H9 (cell line): Measurements from ENCODE around the gene SIDT2. TPM values are rescaled to one million over a fixed set of nuclear protein-coding genes. Genes with fewer than 3 reads are reported as not detected.

Source experiments
- DNase-seq: peaks from one replicate; pipeline ENCODE4 v3.0.0-alpha.2; 2017
- H2AFZ ChIP-seq: one replicate; pipeline ENCODE4 v1.6.1; 2013; ENCODE audit warnings: mild to moderate bottlenecking, low read length, control low read depth, moderate library complexity
- H2AK5ac ChIP-seq: 2 replicates; pipeline ENCODE4 v1.6.1; 2013; ENCODE audit warnings: low read length, control low read depth, mixed read lengths; ENCODE audit not compliant: insufficient read length
- H2BK120ac ChIP-seq: one replicate; pipeline ENCODE4 v1.6.1; 2013; ENCODE audit warnings: low read depth, mild to moderate bottlenecking, low read length, control low read depth, inconsistent platforms; ENCODE audit not compliant: poor library complexity, severe bottlenecking
- H2BK12ac ChIP-seq: 2 replicates; pipeline ENCODE4 v1.6.1; 2013; ENCODE audit warnings: low read length, control low read depth, mixed read lengths, low read depth; ENCODE audit not compliant: insufficient read length
- H2BK15ac ChIP-seq: 2 replicates; pipeline ENCODE4 v1.6.1; 2013; ENCODE audit warnings: low read depth, low read length, control low read depth
- H2BK20ac ChIP-seq: one replicate; pipeline ENCODE4 v1.6.1; 2013; ENCODE audit warnings: low read depth, mild to moderate bottlenecking, low read length, control low read depth, inconsistent platforms; ENCODE audit not compliant: poor library complexity, severe bottlenecking
- H2BK5ac ChIP-seq: 2 replicates; pipeline ENCODE4 v1.6.1; 2013; ENCODE audit warnings: low read length, control low read depth, mixed read lengths; ENCODE audit not compliant: insufficient read length
- H3K14ac ChIP-seq: 2 replicates; pipeline ENCODE4 v1.6.1; 2013; ENCODE audit warnings: low read length, control low read depth; ENCODE audit not compliant: insufficient read depth
- H3K18ac ChIP-seq: 2 replicates; pipeline ENCODE4 v1.6.1; 2013; ENCODE audit warnings: low read depth, mild to moderate bottlenecking, mixed read lengths, low read length, control low read depth; ENCODE audit not compliant: insufficient read length
- H3K23ac ChIP-seq: 2 replicates; pipeline ENCODE4 v1.6.1; 2013; ENCODE audit warnings: low read length, control low read depth, mixed read lengths, low read depth; ENCODE audit not compliant: insufficient read length
- H3K23me2 ChIP-seq: 2 replicates; pipeline ENCODE4 v1.6.1; 2013; ENCODE audit warnings: low read depth, mild to moderate bottlenecking, mixed read lengths, low read length, control low read depth; ENCODE audit not compliant: insufficient read length, poor library complexity, severe bottlenecking
- H3K27ac ChIP-seq: 2 replicates; pipeline ENCODE4 v1.5.1; 2013; ENCODE audit warnings: low read length, control low read depth, mixed read lengths, low read depth; ENCODE audit not compliant: insufficient read length
- H3K27me3 ChIP-seq: 2 replicates; pipeline ENCODE4 v1.6.1; 2013; ENCODE audit warnings: low read length, control low read depth, inconsistent platforms; ENCODE audit not compliant: insufficient read depth
- H3K4ac ChIP-seq: 2 replicates; pipeline ENCODE4 v1.6.1; 2013; ENCODE audit warnings: low read depth, mild to moderate bottlenecking, control low read depth, inconsistent platforms, low read length, moderate library complexity
- H3K4me1 ChIP-seq: 2 replicates; pipeline ENCODE4 v1.6.1; 2013; ENCODE audit warnings: low read length, control low read depth, inconsistent platforms; ENCODE audit not compliant: insufficient read depth
- H3K4me2 ChIP-seq: 2 replicates; pipeline ENCODE4 v1.6.1; 2013; ENCODE audit warnings: low read length, control low read depth, mixed read lengths; ENCODE audit not compliant: insufficient read length, insufficient read depth
- H3K56ac ChIP-seq: 2 replicates; pipeline ENCODE4 v1.6.1; 2013; ENCODE audit warnings: low read depth, mild to moderate bottlenecking, mixed read lengths, low read length, control low read depth; ENCODE audit not compliant: insufficient read length
- H3K79me1 ChIP-seq: 2 replicates; pipeline ENCODE4 v1.6.1; 2013; ENCODE audit warnings: low read depth, mild to moderate bottlenecking, moderate library complexity, low read length, control low read depth, inconsistent platforms; ENCODE audit not compliant: insufficient read depth, poor library complexity, severe bottlenecking
- H3K79me2 ChIP-seq: 2 replicates; pipeline ENCODE4 v1.6.1; 2013; ENCODE audit warnings: low read length, control low read depth, inconsistent platforms; ENCODE audit not compliant: insufficient read depth
- H3K9ac ChIP-seq: 2 replicates; pipeline ENCODE4 v1.6.1; 2013; ENCODE audit warnings: low read length, control low read depth, mixed read lengths; ENCODE audit not compliant: insufficient read length; ENCODE audit errors: extremely low read depth
- H3K9me3 ChIP-seq: one replicate; pipeline ENCODE4 v1.6.1; 2013; ENCODE audit warnings: low read depth, low read length, inconsistent platforms; ENCODE audit not compliant: control insufficient read depth
- H3T11ph ChIP-seq: one replicate; pipeline ENCODE4 v1.6.1; 2013; ENCODE audit warnings: mild to moderate bottlenecking, low read length, control low read depth, inconsistent platforms
- H4K20me1 ChIP-seq: one replicate; pipeline ENCODE4 v1.6.1; 2013; ENCODE audit not compliant: control insufficient read depth, insufficient read length, insufficient read depth
- H4K5ac ChIP-seq: 2 replicates; pipeline ENCODE4 v1.6.1; 2013; ENCODE audit warnings: low read depth, mild to moderate bottlenecking, mixed read lengths, low read length, control low read depth; ENCODE audit not compliant: insufficient read length
- H4K8ac ChIP-seq: replicated peaks from 2 replicates; pipeline ENCODE4 v1.6.1; 2013; ENCODE audit warnings: low read length, control low read depth, mixed read lengths, low read depth; ENCODE audit not compliant: insufficient read length
- H4K91ac ChIP-seq: 2 replicates; pipeline ENCODE4 v1.6.1; 2013; ENCODE audit warnings: low read depth, mild to moderate bottlenecking, moderate library complexity, mixed read lengths, low read length, control low read depth; ENCODE audit not compliant: insufficient read length
- H3K27ac Mint-ChIP-seq, 3 experiments: 2 replicates in 2 of 3; 3 replicates in 1 of 3; pipeline ENCODE4 v1.8.0; 2020 to 2021; ENCODE audit warnings: mixed read lengths in 3 of 3, mild to moderate bottlenecking in 1 of 3, moderate library complexity in 1 of 3
- H3K27me3 Mint-ChIP-seq: 2 replicates; pipeline ENCODE4 v1.8.0; 2021; ENCODE audit warnings: low read depth, mild to moderate bottlenecking, moderate library complexity, mixed read lengths
- H3K36me3 Mint-ChIP-seq, 3 experiments: 2 replicates in 2 of 3; 3 replicates in 1 of 3; pipeline ENCODE4 v1.8.0; 2020 to 2021; ENCODE audit warnings: low read depth in 3 of 3, mixed read lengths in 3 of 3; ENCODE audit not compliant: insufficient read depth in 1 of 3
- H3K4me1 Mint-ChIP-seq, 2 experiments: 2 replicates each; pipeline ENCODE4 v1.8.0; 2020; ENCODE audit warnings: mixed read lengths in 2 of 2
- H3K4me3 Mint-ChIP-seq, 2 experiments: 2 replicates in 1 of 2; 3 replicates in 1 of 2; pipeline ENCODE4 v1.8.0; 2020 to 2021; ENCODE audit warnings: mild to moderate bottlenecking in 2 of 2, mixed read lengths in 2 of 2, moderate library complexity in 1 of 2
- H3K9me3 Mint-ChIP-seq, 2 experiments: 2 replicates in 1 of 2; 3 replicates in 1 of 2; pipeline ENCODE4 v1.8.0; 2020; ENCODE audit warnings: mild to moderate bottlenecking in 2 of 2, mixed read lengths in 2 of 2, moderate library complexity in 1 of 2
- CTCF ChIP-seq: fragments of 200-600 bp; sonication (generic); conservative IDR thresholded peaks from 3 replicates; pipeline ENCODE4 v1.8.0; 2021; ENCODE audit warnings: antibody characterized with exemption, mild to moderate bottlenecking
- WGBS: extraction: QIAGEN DNeasy Blood & Tissue Kit; methylation state at CpG from one replicate; pipeline ENCODE4 v1.1.7; 2013; ENCODE audit warnings: missing lambda C conversion rate, low lambda C conversion rate, mixed read lengths; ENCODE audit not compliant: insufficient read length; ENCODE audit errors: extremely low coverage; 5-methylcytosine and 5-hydroxymethylcytosine counted together
- total RNA-seq: library from RNA; stranded (reverse); gene quantifications from 2 replicates; pipeline ENCODE4 v1.2.1, GENCODE V29; 2021

Gene SIDT2
- total RNA-seq, 1 experiment from 2014 or later: 18.3 TPM

- H4K8ac ChIP-seq: no peak overlapping the region
- H3K79me2 ChIP-seq: no peaks in the 10 kb centered on the region
- no peaks in the 10 kb centered on the region for H4K20me1 ChIP-seq
- no peak overlapping the region for H3T11ph ChIP-seq
- no peaks in the 10 kb centered on the region for H3K9me3 ChIP-seq
- WGBS: no CpG with 5 or more reads among the region's 16 CpGs
- H4K5ac ChIP-seq: no peak overlapping the region
- TF ChIP-seq CTCF: no peak
- Mint-ChIP-seq H3K9me3 (no peaks in the 10 kb centered on the region), H3K27ac (no peak overlapping the region), H3K4me1 (no peaks in the 10 kb centered on the region; a peak in 1 of 4 replicates), H3K4me3 (no peak overlapping the region), H3K36me3 (peaks cover 3 to 46% (median 29%) of the 10 kb centered on the region in 3 experiments; a peak in 6 of 7 replicates), H3K27me3 (no peaks in the 10 kb centered on the region)
- DNase-seq: no peak
- H2BK120ac ChIP-seq: no peak overlapping the region
- H2AK5ac ChIP-seq: no peak overlapping the region
- H3K23ac ChIP-seq: no peak overlapping the region
- no peak overlapping the region for H3K27ac ChIP-seq
- H3K23me2 ChIP-seq: no peaks in the 10 kb centered on the region
- no peak overlapping the region for H3K56ac ChIP-seq
- no peaks in the 10 kb centered on the region for H3K79me1 ChIP-seq
- H2BK5ac ChIP-seq: no peak overlapping the region
- H3K4ac ChIP-seq: no peak overlapping the region
- no peak overlapping the region for H4K91ac ChIP-seq
- no peak overlapping the region for H2BK15ac ChIP-seq
- H3K9ac ChIP-seq: no peak overlapping the region
- H3K14ac ChIP-seq: no peak overlapping the region; the same call in 1 of the 2 replicates
- no peak overlapping the region for H3K18ac ChIP-seq
- no peak overlapping the region for H2AFZ ChIP-seq
- H2BK20ac ChIP-seq: no peak overlapping the region
- no peaks in the 10 kb centered on the region for H3K4me1 ChIP-seq
- no peaks in the 10 kb centered on the region for H3K27me3 ChIP-seq
- H3K4me2 ChIP-seq: no peak overlapping the region
- no peak overlapping the region for H2BK12ac ChIP-seq
Measured at GRCh38 chr11:117187799-117188481, 9.4 kb downstream of the SIDT2 start.
